Glutamatergic neuron (in vitro differentiated cells): ENCODE results near the gene NTRK2. TPM values are rescaled to one million over a fixed set of nuclear protein-coding genes. Genes with fewer than 3 reads are reported as not detected.

Source experiments
- DNase-seq: peaks from one replicate; pipeline ENCODE4 v3.0.0; 2022
- H3K27ac Mint-ChIP-seq: one replicate; pipeline ENCODE4 v1.8.0; 2020; ENCODE audit warnings: mild to moderate bottlenecking, mixed read lengths, inconsistent platforms; ENCODE audit not compliant: unreplicated experiment
- H3K27me3 Mint-ChIP-seq: one replicate; pipeline ENCODE4 v1.8.0; 2020; ENCODE audit warnings: mild to moderate bottlenecking, moderate library complexity, mixed read lengths, inconsistent platforms; ENCODE audit not compliant: unreplicated experiment
- H3K36me3 Mint-ChIP-seq: one replicate; pipeline ENCODE4 v1.8.0; 2020; ENCODE audit warnings: mild to moderate bottlenecking, mixed read lengths, inconsistent platforms; ENCODE audit not compliant: unreplicated experiment
- H3K4me1 Mint-ChIP-seq: one replicate; pipeline ENCODE4 v1.8.0; 2020; ENCODE audit warnings: mild to moderate bottlenecking, low read depth, mixed read lengths, inconsistent platforms; ENCODE audit not compliant: unreplicated experiment
- H3K4me3 Mint-ChIP-seq: one replicate; pipeline ENCODE4 v1.8.0; 2020; ENCODE audit warnings: mild to moderate bottlenecking, mixed read lengths, inconsistent platforms; ENCODE audit not compliant: unreplicated experiment
- H3K9me3 Mint-ChIP-seq: one replicate; pipeline ENCODE4 v1.8.0; 2020; ENCODE audit warnings: mild to moderate bottlenecking, moderate library complexity, mixed read lengths, inconsistent platforms; ENCODE audit not compliant: unreplicated experiment
- total RNA-seq: library from RNA; stranded (reverse); fragmentation: NEBNext Ultra II Directional; extraction: Animal tissue kit (Norgen Biotek cat#: 25700); gene quantifications from one replicate; pipeline ENCODE4 v1.2.1, GENCODE V29; 2021; ENCODE audit not compliant: unreplicated experiment
- TF ChIP-seq, protein P1 (sequence below): fragments of 200-600 bp; sonication (generic); IDR thresholded peaks from one replicate; pipeline ENCODE4 v1.5.0; 2021; ENCODE audit not compliant: partially characterized antibody, unreplicated experiment

Gene NTRK2
- total RNA-seq, 1 donor from 2014 or later = 2.1 TPM

DNA sequence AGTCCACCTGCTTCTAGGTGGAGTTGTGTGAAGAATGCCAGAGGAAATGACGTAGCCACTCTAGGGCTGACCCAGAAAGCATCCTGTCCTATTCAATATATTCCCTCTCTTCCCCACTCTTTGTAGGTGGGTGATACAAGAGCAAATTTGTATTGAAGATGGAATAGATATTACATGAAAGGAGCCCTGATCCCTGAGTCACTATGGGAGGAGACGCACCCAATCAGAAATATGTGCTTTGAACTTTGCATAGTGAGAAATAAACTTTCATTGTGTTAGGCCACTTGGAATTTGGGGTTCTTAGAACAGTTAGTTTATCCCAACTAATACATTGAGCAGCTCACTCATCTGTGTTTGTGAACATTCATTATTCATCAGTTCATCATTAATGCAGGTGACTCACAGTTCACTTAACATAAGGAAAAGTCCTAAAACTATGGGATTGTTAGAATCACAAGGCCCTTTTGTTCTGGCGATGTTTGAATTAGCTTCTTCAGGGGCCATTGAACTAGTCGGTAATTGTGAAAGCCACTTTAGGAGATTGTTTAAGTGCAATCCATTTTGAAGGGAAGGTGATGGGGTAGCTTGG lies 26.9 kb upstream of the NTRK2 start:
- H3K27ac Mint-ChIP-seq = no peak overlapping the region
- TF ChIP-seq, protein P1, sequence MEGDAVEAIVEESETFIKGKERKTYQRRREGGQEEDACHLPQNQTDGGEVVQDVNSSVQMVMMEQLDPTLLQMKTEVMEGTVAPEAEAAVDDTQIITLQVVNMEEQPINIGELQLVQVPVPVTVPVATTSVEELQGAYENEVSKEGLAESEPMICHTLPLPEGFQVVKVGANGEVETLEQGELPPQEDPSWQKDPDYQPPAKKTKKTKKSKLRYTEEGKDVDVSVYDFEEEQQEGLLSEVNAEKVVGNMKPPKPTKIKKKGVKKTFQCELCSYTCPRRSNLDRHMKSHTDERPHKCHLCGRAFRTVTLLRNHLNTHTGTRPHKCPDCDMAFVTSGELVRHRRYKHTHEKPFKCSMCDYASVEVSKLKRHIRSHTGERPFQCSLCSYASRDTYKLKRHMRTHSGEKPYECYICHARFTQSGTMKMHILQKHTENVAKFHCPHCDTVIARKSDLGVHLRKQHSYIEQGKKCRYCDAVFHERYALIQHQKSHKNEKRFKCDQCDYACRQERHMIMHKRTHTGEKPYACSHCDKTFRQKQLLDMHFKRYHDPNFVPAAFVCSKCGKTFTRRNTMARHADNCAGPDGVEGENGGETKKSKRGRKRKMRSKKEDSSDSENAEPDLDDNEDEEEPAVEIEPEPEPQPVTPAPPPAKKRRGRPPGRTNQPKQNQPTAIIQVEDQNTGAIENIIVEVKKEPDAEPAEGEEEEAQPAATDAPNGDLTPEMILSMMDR = no peak

DNA sequence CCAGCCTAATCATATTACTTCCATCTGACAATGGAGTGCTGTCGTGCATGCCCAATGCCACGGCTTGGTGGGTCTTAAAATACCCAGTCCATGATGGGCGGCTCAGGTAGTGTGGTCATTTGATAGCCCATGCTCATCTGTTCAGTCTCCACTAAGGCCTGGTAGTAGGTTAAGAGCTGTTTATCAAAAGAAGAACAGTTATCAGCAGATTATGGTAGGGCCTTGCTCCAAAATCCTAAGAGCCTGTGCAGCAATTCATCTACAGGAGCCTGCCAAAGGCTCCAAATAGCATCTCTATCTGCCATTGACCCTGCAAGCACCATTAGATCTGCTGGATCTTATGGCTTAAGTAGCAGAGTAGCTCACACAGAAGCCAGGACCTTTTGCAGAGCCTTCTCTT lies 21.8 kb upstream of the NTRK2 start:
- no peak overlapping the region for H3K4me3 Mint-ChIP-seq
- H3K4me1 Mint-ChIP-seq = no peaks in the 10 kb centered on the region
- TF ChIP-seq, protein P1 = no peak
- H3K9me3 Mint-ChIP-seq = no peaks in the 10 kb centered on the region
- no peak overlapping the region for H3K27ac Mint-ChIP-seq
- H3K36me3 Mint-ChIP-seq = no peaks in the 10 kb centered on the region
- no peak for DNase-seq
- no peaks in the 10 kb centered on the region for H3K27me3 Mint-ChIP-seq

More for the DNA sequence above, 26.9 kb upstream of the NTRK2 start:
- Mint-ChIP-seq H3K36me3 (no peaks in the 10 kb centered on the region), H3K4me1 (no peaks in the 10 kb centered on the region), H3K9me3 (no peaks in the 10 kb centered on the region), H3K27me3 (no peaks in the 10 kb centered on the region), H3K4me3 (no peak overlapping the region)
- DNase-seq = no peak

DNA sequence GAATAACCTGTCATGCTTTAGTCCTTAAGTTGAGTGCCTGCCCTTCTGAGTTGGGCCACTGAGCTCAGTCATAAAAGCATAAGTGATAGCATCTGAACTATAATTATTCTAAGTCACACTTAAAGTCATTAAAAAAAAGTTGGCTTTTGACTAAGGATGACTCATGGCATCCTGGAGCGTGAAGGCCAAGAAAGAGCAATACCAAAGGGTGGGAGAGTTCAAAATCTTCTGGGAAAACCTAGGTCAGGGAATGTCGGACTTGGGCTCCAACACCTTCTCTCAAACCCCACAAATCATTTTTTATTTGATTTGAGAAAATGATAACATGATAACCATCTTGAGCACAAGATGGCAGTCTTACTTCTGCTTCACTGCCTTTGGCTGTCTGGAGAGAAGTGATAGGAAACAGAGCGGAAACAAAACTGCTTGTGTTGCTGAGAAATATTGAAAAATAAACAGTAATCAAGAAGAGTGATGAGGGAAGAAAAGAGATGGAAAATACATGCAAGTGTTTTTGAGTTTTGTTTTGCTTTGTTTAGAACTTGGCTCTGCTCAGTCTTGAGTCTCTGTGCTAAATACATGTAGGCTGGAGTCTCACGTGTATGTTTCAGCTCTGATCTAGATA lies 16.9 kb upstream of the NTRK2 start:
- Mint-ChIP-seq H3K9me3 (no peaks in the 10 kb centered on the region), H3K4me3 (no peak overlapping the region), H3K27me3 (no peaks in the 10 kb centered on the region), H3K36me3 (no peaks in the 10 kb centered on the region), H3K27ac (no peak overlapping the region), H3K4me1 (no peaks in the 10 kb centered on the region)
- DNase-seq = no peak
- TF ChIP-seq, protein P1 = no peak

DNA sequence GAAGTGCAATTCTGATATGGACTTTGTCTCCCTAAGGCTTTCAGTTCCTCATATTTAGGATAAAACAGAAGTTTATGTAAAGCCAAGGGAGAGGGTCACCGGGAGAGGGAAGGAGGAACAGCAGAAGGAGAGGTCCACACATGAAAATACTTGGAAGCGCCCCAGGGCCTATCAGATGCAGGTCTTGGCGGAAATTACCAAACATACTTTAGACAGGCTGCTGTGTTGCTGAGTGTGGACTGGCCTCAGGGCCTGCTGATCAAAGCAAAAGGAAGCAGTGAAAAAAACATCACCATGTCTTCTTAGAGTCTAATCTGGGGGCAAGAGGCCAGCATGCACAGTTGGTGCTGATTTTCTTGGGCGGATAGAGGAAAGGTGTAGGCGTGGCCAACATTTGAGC lies 14.1 kb upstream of the NTRK2 start:
- Mint-ChIP-seq H3K27ac (no peak overlapping the region), H3K9me3 (no peaks in the 10 kb centered on the region), H3K4me3 (no peak overlapping the region), H3K27me3 (no peaks in the 10 kb centered on the region), H3K4me1 (no peaks in the 10 kb centered on the region), H3K36me3 (no peaks in the 10 kb centered on the region)
- no peak for DNase-seq
- TF ChIP-seq, protein P1 = no peak

DNA sequence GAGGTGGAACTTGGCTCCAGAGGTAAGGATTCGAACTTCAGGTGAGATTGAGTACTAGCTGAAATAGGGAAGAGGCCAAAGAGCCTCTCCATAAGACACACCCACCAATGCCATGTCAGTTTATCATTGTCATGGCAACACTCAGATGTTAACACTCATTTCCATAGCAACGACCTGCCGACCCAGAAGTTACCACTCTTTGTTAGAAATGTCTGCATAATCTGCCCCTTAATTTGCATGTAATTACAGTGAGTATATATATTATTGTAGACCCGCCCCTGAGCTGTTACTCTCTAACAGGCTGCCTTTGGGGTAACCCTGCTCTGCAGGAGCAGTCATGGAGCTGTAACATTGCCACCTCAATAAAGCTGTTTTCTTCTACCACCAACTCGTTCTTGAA lies 10.2 kb upstream of the NTRK2 start:
- no peak for DNase-seq
- no peak overlapping the region for H3K4me3 Mint-ChIP-seq
- no peaks in the 10 kb centered on the region for H3K9me3 Mint-ChIP-seq
- no peaks in the 10 kb centered on the region for H3K4me1 Mint-ChIP-seq
- TF ChIP-seq, protein P1 = no peak
- H3K27ac Mint-ChIP-seq = no peak overlapping the region
- no peaks in the 10 kb centered on the region for H3K36me3 Mint-ChIP-seq
- H3K27me3 Mint-ChIP-seq = no peaks in the 10 kb centered on the region
